ENCODE measurements around the gene OR7A17.

The OR7A17 gene

GRCh38 chr19:14890643-14891379 lies 4.9 kb upstream of the OR7A17 start:
- H3K4me1 Mint-ChIP-seq, result peaks cover 4% of the 10 kb centered on the region
- no peaks in the 10 kb centered on the region for H3K9me3 Mint-ChIP-seq
- H3K4me3 Mint-ChIP-seq, result no peak overlapping the region
- TF ChIP-seq CTCF (IDR thresholded peaks at IDR 0.05; ENCODE audit: unreplicated experiment in 3 of 3), result no peak
- peaks cover 5% of the 10 kb centered on the region for H3K27me3 Mint-ChIP-seq (ENCODE audit: low read depth)
- H3K36me3 Mint-ChIP-seq (ENCODE audit: low read depth), result no peaks in the 10 kb centered on the region
- H3K27ac Mint-ChIP-seq, result no peak overlapping the region

GRCh38 chr19:14889994-14890642 lies 4.2 kb upstream of the OR7A17 start:
- no peak for TF ChIP-seq CTCF (IDR thresholded peaks at IDR 0.05; ENCODE audit: unreplicated experiment in 3 of 3)
- no peak overlapping the region for H3K4me3 Mint-ChIP-seq
- H3K27me3 Mint-ChIP-seq (ENCODE audit: low read depth), result peaks cover 8% of the 10 kb centered on the region
- no peak overlapping the region for H3K27ac Mint-ChIP-seq
- no peaks in the 10 kb centered on the region for H3K9me3 Mint-ChIP-seq
- no peaks in the 10 kb centered on the region for H3K36me3 Mint-ChIP-seq (ENCODE audit: low read depth)
- H3K4me1 Mint-ChIP-seq, result peaks cover 4% of the 10 kb centered on the region

- H3K4me1 Mint-ChIP-seq, result no peaks in the 10 kb centered on the region
- peaks cover 7% of the 10 kb centered on the region for H3K9me3 Mint-ChIP-seq
- no peak overlapping the region for H3K4me3 Mint-ChIP-seq
- TF ChIP-seq CTCF (IDR thresholded peaks at IDR 0.05; ENCODE audit: unreplicated experiment in 3 of 3), result peak in 2 of 3 experiments; percentile 38
- no peak overlapping the region for H3K27ac Mint-ChIP-seq
- no peaks in the 10 kb centered on the region for H3K36me3 Mint-ChIP-seq (ENCODE audit: low read depth)
- H3K27me3 Mint-ChIP-seq (ENCODE audit: low read depth), result peaks cover 10% of the 10 kb centered on the region
Observed at GRCh38 chr19:14871619-14872230, 14.2 kb downstream of the OR7A17 start.

- no peaks in the 10 kb centered on the region for H3K36me3 Mint-ChIP-seq (ENCODE audit: low read depth)
- no peaks in the 10 kb centered on the region for H3K4me1 Mint-ChIP-seq
- no peak overlapping the region for H3K27ac Mint-ChIP-seq
- H3K9me3 Mint-ChIP-seq, result peaks cover 16% of the 10 kb centered on the region
- H3K4me3 Mint-ChIP-seq, result no peak overlapping the region
- TF ChIP-seq CTCF (IDR thresholded peaks at IDR 0.05; ENCODE audit: unreplicated experiment in 3 of 3), result no peak
- H3K27me3 Mint-ChIP-seq (ENCODE audit: low read depth), result peaks cover 16% of the 10 kb centered on the region
Observed at GRCh38 chr19:14868497-14868896, 17.4 kb downstream of the OR7A17 start.

DNA sequence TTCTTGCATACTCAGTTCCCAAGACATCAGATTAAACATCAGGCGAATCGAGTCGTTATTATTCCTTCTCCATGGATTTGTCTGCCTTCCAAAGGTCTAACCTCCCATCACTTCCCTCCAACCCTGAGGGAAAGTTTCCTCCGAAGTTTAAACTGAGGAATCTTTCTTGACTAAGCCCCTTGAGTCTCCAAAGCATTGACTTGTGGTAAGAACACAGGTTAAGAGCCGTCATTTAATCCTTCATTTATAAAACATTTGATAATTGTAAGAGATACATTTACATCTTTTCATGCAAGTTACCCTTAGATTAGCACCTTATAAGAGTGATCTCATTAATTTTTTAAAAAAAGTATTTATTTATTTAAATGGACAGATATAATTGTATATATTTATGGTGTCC lies 37.1 kb downstream of the OR7A17 start, which contains the start of gene OR7A10:
TSS of gene OR7A10 (minus strand) at position 101 of the 400 bp plus-strand sequence. CDS start 7,045 bp downstream, outside the sequence.
- H3K4me1 Mint-ChIP-seq, result peaks cover 6% of the 10 kb centered on the region
- no peak within 1 kb of the TSS for H3K4me3 Mint-ChIP-seq
- H3K27me3 Mint-ChIP-seq (ENCODE audit: low read depth), result peaks cover 13% of the 10 kb centered on the region
- TF ChIP-seq CTCF (IDR thresholded peaks at IDR 0.05; ENCODE audit: unreplicated experiment in 3 of 3), result no peak
- H3K36me3 Mint-ChIP-seq (ENCODE audit: low read depth), result no peaks in the 10 kb centered on the region
- no peak within 1 kb of the TSS for H3K27ac Mint-ChIP-seq
- H3K9me3 Mint-ChIP-seq, result peaks cover 4% of the 10 kb centered on the region
